ENCODE data around the gene KCNIP3. TPM values are rescaled to one million over a fixed set of nuclear protein-coding genes. Genes with fewer than 3 reads are reported as not detected.
"Not testable (repeated sequence)": the region's sequence is repeated elsewhere in the genome, so short reads cannot be mapped to it uniquely, and the experiment has no call there.

The KCNIP3 gene
- total RNA-seq, 2 donors from 2014 or later = 10.5 to 17.9 TPM

DNA sequence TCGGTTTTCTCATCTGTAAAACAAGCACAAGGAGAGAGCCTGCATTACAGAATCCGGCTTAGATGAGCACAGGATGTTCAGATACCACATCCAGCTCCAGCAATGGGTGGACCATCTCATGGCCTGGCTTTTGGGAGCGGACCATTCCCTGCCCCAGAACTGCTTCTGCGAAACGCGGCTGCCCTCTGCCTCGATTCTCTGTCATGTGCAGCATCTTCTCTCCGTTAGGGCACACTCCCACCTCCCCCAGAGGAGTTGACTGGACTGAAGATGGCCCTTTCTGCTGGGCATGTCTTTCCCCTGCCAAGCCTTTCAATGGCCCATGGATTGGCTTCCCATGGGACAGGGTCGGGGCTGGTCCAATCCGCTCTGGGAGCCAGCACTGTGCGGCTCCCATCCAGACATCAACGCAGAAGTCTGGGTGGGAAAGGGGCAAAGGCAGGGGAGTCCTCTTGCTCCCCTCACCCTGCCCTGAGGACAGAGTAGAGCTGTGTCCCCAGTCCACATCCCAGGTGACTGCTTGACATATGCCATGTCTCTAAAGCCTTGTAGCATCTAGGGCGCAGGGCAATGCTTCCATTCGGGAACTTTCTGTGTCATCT lies 91.0 kb downstream of the KCNIP3 start:
- intact Hi-C loops (cut with DNase I) = no loop called here
- DNase-seq (ENCODE audit: low spot score) = peak; percentile 44

DNA sequence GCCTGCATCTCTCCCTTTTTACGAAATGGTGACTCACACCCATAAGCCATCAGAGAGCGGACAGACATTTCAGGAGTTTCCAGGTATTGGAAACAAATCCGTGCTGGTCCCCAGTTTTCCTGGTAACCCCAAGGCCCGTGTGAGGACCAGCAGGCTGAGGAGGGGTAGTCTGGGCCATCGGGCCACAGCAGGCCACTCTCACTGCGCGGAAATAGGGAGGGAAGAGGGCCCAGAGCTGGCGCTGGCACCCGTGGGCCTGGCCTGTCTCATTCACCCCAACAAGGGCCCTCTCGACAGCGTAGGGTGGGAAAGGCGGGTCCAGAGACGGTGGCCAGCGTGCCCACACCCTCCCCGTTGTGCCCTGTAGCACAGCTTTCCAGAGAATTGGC lies 91.7 kb downstream of the KCNIP3 start:
- no peak for DNase-seq (ENCODE audit: low spot score)
- intact Hi-C loops (cut with DNase I) = no loop called here

DNA sequence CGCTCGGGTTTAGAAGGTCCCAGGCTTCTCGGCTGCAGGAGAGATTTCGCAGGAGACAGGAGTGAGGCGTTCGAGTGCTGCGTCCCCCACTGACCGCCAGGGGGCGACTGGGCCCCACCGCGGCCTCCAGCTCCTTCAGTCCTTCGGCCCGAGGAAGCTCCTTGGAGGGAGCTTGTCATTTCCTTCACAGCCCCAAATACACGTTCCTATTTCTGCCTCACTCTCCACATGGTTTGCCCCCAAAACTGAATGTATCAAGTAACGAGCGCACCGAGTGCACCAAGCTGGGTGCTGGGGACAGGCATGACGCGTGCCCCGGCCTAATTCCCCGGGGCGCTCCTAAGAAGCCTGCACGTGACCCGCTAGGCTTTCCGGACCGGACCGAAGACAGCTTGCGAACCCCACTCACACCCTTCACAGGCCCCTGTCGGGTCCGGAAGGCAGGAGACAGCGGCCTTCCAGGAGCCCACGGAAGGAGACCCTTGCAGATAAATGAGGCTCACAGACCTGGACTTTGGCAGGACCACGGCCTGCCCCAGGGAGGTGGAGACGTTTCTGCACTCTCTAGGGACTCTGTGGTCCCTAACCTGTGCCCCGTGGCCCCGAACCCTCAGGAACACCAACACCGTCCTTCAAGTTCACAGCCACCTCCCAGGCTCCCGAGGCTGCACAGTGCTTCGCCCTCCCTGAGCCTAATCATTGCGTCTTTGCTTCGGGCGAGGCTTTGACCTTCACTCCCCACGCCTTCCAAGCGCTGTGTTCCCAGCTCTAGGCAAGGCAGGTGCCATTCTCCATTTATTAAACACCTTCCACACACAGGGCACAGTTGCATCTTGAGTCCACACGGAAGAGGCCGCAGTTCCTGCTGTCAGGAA lies 92.3 kb downstream of the KCNIP3 start:
- intact Hi-C loops (cut with DNase I) = no loop called here
- peak; percentile 87 for DNase-seq (ENCODE audit: low spot score)

DNA sequence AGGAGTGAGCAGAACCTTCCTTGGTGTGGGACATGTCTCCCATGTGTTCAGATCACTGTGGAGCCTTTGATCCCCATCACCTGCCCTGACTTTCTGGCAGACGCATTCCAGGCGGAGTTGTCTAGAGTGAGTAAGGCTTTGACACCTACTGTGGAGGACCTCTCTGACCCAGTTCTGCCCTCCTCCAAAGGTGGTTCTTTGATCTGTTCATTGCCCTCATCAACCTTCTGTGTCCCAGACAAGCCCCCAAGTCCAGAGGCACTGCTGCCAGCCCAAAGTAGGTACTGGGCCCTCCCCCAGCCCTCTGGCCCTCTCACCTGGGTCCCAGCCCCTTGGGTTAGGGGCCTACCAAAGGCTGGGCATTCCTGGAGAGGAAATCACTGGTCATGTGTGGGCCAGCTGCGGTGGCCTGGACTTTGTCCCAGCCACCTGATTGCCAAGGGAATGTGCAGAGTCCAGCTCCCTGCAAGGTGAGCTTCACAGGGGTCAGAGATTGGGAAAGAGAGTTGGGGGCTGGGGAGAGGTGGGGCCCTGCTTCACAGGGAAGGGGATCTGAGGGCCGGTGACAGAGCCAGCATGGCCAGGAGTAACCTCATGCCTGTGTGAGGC lies 93.2 kb downstream of the KCNIP3 start:
- no peak for DNase-seq (ENCODE audit: low spot score)
- intact Hi-C loops (cut with DNase I) = no loop called here

DNA sequence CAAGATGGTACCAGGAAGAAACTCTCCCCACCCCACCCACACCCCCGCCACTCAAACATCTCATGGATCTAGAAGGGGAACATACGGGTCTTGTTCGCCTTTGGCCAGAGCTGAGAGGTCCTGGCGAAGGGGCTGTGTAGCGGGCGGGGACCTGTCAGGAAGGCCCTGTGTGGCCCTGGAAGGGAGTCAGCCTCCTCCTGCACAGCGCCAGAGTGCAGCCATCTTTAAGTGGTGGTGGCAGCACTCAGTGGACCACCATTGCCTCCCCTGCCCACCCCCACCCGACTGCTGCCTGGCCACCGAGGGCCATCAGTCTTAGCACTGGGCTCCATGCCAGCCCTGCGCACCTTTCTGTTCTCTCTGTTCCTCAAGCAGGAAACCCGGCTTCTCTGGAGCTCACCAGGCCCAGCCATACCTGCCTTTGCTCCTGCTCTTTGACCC lies 93.8 kb downstream of the KCNIP3 start:
- intact Hi-C loops (cut with DNase I) = no loop called here
- DNase-seq (ENCODE audit: low spot score) = peak; percentile 71

DNA sequence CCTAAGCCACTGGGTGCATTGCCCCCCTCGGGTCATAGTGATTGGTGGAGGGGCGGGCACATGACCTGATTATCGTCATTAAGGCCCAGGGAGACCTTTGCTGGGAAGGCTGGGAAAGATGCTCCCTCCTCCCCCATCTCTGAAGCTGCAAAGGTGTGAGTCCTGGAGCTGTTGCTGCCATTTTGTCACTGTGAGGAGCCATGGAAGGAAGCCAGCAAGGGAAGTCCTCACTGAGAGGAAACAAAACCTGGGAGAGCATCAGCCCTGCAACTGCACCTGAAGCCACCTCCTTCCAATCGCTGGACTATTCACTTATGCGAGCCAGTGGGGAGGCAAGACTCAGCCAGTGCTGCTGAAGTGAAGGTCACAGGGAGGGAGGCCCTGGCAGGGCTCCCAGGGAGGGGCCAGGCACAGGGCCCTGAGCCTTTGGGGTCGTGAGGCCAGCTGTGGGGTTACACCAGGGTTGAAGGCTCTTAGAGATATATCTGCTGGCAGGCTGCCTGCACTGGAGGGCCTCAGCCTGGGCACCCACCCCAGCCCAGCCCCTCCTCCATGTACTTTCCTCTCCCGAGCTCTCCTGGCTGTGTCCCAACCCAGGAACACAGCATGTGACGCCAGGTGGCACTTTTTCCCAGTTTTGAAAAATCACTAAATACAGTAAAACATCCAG lies 94.6 kb downstream of the KCNIP3 start:
- no peak for DNase-seq (ENCODE audit: low spot score)
- intact Hi-C loops (cut with DNase I) = no loop called here

DNA sequence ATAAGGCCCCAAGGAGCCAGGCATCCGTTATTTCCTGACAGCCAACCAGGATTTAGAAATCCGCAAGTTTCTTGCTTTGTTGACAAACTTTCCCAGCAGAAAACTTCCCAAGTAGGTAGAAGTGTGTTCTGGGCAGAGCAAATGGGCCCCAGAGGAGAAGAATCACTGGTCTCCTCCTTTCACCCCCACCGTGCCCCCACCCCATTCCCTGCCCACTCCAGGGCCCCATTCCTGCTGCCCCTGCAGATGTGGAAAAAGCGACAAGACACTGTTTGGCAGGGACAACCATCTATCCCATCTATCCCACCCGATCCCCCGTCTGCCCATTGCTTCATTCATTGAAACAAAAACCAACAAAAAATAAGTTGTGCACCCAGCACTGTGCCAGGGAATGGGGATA lies 95.2 kb downstream of the KCNIP3 start:
- intact Hi-C loops (cut with DNase I) = no loop called here

DNA sequence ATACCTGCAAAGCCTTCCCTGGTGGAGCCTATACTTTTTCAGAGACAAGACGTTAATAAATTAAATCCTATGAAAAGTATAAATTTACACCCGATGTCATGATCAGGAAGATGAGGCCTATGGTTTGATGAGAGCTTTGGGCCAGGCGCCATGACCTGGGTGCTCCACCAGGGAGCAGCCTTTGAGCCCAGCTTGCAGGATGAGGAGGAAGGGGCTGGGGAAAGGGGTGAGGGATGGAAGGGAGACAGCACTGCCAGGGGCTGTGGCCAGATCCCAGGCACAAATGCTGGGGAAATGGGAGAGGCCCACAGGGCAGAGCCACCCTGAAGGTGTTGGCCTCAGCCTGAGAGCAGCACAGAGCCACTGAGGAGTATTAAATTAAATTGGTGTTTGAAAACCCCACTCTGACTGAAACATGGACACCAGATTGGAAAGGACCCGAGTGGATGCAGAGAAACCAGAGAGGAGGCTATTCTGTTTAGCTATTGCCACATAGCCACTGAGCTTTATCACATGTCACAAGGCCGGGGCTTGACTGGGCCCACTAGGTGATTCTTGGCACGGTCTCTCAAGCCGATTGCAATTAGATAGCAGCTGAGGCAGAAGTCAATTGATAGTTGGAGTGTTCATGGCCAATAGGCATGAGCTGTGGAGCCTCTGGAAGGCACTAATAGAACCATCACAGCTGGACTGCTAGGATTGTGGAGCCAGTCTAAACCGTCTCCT lies 95.7 kb downstream of the KCNIP3 start:
- intact Hi-C loops (cut with DNase I) = no loop called here
- no peak for DNase-seq (ENCODE audit: low spot score)

More for the DNA sequence above, 95.2 kb downstream of the KCNIP3 start:
- DNase-seq (ENCODE audit: low spot score) = no peak

DNA sequence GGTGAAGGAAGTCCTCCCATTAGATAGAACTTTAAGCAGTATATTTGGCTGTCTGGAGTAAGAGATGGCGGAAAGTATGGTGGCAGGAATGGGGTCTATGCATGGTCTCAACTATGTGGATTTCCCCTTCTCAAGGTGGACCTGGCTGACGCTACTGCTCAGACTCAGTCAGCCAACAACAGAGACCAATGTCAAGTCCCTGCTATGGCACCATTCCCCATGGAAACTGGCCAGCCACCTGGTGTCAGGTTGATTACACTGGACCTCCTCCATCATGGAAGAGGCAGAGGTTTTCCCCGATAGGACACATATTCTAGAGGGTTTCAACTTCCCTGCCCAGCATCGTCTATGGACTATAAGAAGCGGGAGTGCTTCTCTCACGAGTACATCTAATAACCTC lies 96.8 kb downstream of the KCNIP3 start:
- intact Hi-C loops (cut with DNase I) = no loop called here
- DNase-seq (ENCODE audit: low spot score) = no peak

DNA sequence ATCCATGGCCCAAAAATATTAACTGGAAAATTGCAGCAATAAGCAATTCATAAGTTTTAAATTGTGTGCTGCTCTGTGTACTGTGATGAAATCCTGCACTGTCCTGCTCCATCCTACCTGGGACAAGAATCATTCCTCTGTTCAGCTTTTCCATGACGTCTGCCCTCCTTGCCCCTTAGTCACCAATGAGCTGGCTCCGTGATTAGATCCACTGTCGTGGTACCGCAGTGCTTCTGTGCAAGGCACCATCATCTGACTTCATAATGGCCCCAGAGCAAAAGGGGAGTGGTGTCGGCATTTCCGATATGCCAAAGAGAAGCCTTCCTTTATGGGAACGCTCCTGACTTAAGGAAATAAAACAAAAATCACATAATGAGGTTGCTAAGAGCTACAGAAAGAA lies 101.9 kb downstream of the KCNIP3 start:
- intact Hi-C loops (cut with DNase I) = no loop called here
- DNase-seq (ENCODE audit: low spot score) = no peak

DNA sequence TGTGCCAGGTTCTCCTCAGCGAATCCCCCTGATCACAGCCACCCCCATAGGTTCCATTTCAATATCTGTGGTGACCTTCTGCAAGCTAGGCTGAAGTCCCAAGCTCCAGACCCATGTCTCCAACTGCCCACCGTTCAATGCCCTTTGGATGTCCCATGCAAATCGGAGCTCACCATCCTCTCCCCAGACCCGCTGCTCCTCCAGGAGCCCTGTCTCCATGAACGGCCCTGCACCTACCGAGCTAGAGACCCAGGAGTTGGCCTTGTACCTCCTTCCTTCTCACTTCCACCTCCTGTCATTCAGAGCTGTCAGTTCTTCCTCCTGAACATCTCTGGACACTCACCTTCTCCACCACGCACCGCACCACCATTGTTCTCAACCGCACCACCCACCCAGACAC lies 104.3 kb downstream of the KCNIP3 start:
- no peak for DNase-seq (ENCODE audit: low spot score)
- intact Hi-C loops (cut with DNase I) = loop anchor here in 1 of 2 donors (5.0 kb wide), 1 partner anchor 321 kb away; no protein-coding TSS in a partner anchor

DNA sequence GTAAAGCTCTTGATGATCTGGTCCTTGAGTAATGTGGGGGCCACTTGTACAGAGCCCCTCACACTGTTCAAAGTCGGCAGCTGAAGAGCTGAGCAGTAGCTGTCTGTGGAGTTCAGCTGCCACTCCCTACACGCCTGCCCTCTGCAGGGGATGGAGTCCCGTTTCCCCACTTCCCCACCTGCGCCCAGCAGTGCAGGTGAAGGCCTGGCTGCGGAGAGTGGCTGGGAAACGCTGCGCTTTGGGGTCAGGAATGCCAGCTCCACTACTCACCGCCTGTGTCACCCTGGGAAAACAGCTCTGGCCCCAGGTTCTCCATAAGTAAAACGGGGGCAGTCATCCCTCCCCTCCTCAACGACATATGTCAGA lies 104.8 kb downstream of the KCNIP3 start:
- not testable (repeated sequence) for DNase-seq (ENCODE audit: low spot score)
- intact Hi-C loops (cut with DNase I) = loop anchor here in 1 of 2 donors (5.0 kb wide), 1 partner anchor 320 kb away; no protein-coding TSS in a partner anchor

DNA sequence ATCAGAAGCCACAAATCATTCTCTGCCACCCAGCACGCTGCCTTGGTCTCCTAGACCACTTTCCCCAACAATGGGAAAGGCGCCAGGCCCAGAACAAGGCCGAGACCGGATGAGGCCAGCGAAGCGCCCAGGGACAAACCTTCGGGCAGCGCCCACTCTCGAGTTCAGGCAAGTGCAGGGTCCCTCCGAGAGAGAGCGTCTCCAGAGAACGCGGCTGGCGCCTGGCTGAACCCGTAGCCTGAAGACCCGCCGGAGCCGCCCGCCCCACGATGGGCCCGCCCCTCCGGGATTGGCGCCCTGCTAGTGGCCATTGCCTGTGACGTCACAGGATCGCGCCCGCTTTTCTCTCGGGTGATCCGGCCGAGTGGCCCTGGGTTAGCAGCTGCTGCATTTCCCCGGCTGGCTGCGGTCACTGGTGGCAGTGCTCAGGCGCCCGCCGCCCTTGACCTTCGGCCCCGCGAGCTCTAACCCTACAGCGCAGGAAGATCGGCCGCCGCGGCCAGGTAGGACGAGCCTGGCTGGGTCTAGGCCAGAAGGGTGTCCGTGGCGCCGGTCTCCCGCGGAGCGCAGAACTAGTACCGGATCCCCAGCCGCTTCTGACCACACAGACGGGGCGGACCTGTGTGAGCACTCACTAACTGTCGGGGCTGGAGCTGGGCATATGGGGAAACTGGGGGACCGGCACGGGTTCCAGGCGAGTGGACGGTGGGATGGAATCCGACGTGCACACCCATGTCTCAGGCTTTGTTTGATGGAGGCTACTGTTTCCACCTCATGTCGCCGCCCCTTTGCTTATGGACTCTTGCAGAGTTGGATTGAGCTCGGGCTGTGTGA lies 105.4 kb downstream of the KCNIP3 start, which contains the start of gene FAHD2A:
TSS of gene FAHD2A (plus strand) at position 339 of the 834 bp plus-strand sequence. CDS start 2,851 bp downstream, outside the sequence.
- intact Hi-C loops (cut with DNase I) = loop anchor here in 1 of 2 donors (5.0 kb wide), 1 partner anchor 320 kb away; no protein-coding TSS in a partner anchor
- DNase-seq (ENCODE audit: low spot score) = peak; percentile 99

DNA sequence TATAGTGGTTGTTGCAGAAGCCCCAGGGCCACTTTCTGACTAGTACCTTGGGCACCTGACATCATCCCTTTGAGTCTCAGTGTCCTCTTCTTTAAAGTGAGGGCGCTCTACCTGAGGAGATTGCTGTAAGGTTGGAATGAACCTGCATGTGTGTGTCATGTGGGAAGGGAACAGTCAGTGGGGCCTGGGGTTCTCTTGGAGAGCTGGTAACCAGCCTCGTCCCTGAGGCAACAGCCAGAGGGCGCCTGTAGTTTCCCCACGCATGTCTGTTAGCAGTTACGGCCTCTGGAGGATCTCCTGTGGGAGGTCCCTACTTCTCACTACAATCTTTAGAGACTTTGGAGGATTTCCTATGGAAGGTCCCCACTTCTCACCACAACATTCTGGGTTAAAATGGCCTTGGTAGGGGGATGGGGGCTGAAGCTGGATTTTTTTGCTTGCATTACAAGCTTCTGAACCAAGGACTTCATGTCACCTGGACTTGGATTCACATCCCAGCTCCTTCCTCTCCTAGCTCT lies 106.1 kb downstream of the KCNIP3 start:
- DNase-seq (ENCODE audit: low spot score) = not testable (repeated sequence)
- intact Hi-C loops (cut with DNase I) = loop anchor here in 1 of 2 donors (5.0 kb wide), 1 partner anchor 319 kb away; no protein-coding TSS in a partner anchor

DNA sequence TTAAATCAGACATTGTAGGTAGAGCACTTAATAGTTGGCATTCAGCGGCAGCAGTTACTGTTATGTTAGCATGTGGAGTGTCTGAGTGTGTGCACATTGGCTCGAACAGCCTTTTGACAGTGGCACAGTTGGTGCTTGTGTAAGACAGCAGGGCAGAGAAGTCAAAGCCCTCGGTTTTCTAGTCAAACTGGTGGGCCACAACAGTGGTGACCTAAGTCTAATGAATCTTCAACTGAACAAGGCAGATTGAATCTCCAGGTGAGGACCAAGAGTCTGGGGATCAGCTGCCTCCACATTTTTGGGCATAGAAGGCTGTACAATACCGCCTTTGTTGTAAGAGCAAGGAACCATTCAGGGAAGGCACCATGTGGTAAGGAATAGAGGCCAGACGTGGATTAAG lies 106.7 kb downstream of the KCNIP3 start:
- not testable (repeated sequence) for DNase-seq (ENCODE audit: low spot score)
- intact Hi-C loops (cut with DNase I) = loop anchor here in 1 of 2 donors (5.0 kb wide), 1 partner anchor 318 kb away; no protein-coding TSS in a partner anchor

DNA sequence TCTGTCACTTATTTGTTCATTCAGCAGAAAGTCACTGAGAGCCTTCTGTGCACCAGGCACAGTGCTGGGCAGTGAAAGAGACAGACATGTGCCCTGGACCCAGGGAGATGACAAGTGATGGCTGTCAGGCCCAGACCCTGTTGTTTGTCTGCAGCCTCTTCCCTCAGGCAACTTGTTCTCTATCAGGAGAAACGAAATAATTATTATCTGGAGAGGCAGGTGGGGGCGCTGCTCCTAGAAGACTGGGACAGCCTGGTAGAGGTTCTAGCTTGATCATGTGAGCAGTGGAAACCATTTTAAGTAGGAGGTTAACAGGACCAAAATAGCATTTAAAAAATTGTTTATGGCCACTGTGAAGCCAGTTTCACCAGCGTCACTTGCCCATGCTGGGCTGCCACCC lies 107.5 kb downstream of the KCNIP3 start:
- not testable (repeated sequence) for DNase-seq (ENCODE audit: low spot score)
- intact Hi-C loops (cut with DNase I) = loop anchor here in 1 of 2 donors (5.0 kb wide), 1 partner anchor 318 kb away; no protein-coding TSS in a partner anchor

DNA sequence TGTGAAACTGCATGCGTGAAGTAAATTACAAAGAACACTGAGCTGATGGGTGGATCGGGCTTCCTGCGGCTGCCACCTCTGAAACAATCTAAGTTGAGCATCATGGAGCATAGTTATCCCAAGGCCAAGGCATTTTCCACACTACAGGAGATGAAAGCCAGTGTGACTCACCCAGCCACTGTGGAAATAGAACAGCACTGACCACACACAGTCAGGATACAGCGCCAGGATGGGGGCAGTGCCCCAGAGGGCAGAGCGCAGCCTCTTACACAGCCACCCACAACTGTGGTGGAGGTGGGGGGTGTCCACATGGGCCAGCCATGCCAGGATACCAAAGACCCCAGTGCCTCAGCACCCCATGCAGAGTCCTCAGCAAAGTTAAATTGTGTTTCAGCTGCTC lies 114.1 kb downstream of the KCNIP3 start:
- intact Hi-C loops (cut with DNase I) = loop anchor here in 1 of 2 donors (5.0 kb wide), 1 partner anchor 316 kb away; no protein-coding TSS in a partner anchor
- not testable (repeated sequence) for DNase-seq (ENCODE audit: low spot score)

Measured in posterior vena cava (tissue), 2 donors.